Hematopoietic multipotent progenitor cell treated with erythropoietin and hydrocortisone succinate and interleukin-3 and kit ligand, for 8 days (in vitro differentiated cells): ENCODE data around the gene IL1RAPL2.
A peak's percentile ranks its signal among the peaks of the same experiment; 100 is the strongest.
"Not testable (repeated sequence)": the region's sequence is repeated elsewhere in the genome, so short reads cannot be mapped to it uniquely, and the experiment has no call there.

Source experiments
- DNase-seq: peaks from one replicate; pipeline ENCODE4 v3.0.0-alpha.2; 2015

IL1RAPL2 gene

DNA sequence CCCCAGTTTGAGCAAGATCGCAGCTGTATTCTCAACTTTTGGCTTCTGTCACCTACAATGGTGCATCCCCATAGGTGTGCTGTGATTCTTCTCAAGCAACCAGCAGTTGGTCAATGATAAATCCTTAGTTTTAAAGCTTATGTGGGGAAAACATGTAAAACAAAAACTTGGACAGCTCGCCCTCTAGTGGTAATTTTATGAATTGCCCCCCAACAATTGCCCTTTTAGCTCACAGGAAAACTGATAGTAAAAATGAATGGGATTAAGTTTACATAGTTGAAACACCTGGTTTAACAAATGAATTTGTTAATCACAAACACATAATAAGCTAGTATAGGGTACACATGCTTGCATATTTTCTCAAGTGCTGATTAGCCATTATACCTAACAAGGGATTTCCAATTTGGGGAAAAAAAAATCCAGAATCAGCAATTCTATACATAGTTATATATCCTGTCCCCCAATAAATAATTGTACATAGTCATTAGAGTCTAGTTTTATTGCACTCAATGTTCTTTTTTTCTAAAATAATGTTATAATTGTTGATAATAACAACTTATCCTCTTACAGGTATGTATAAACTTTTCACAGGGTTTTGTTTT lies 624.4 kb downstream of the IL1RAPL2 start:
- peak; percentile 6 for DNase-seq

- no peak for DNase-seq
Observed at GRCh38 chrX:105191878-105192277, 625.9 kb downstream of the IL1RAPL2 start.

GRCh38 chrX:105209406-105209805 lies 643.4 kb downstream of the IL1RAPL2 start:
- no peak for DNase-seq

DNA sequence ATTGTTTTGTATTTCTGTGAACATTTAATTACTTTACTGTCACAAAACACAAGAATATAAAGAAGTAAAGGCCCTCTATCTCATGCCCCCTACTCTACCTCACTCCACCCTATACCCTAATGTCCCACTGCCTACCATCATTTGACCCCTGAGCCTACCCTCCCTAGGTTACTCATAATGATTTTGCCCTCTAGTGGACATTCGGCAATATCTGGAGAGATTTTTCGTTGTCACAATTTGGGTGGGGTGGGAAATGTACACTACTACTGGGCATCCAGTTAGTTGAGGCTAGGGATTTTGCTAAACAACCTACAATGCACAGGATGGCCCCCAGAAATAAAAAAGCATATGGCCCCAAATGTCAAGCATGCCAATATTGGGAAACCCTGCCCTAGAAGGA lies 644.3 kb downstream of the IL1RAPL2 start:
- DNase-seq: no peak

DNA sequence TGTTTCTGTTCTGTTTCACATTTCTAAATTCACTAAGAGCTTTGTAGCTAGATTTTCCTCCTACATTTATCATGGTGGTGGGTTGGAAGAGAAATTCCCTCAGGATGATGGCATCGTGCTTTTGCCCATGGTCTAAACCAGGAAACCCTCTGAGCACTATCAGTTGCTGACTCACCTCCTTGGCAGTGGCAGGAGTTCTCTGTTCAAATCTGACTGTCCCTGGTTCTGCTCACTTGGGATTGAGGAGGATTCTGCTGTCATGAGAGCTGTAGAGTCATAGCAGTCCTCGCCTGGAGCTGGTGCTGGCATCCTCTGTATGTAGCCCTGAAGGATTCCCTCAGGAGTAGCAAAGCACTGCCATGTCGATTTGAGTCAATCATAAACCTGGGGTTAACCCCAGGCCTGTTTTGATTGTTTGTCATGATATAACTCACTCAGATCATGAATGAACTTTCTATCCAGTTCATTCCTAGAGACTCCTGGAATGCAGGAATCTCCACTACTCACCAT lies 645.1 kb downstream of the IL1RAPL2 start:
- no peak for DNase-seq

DNA sequence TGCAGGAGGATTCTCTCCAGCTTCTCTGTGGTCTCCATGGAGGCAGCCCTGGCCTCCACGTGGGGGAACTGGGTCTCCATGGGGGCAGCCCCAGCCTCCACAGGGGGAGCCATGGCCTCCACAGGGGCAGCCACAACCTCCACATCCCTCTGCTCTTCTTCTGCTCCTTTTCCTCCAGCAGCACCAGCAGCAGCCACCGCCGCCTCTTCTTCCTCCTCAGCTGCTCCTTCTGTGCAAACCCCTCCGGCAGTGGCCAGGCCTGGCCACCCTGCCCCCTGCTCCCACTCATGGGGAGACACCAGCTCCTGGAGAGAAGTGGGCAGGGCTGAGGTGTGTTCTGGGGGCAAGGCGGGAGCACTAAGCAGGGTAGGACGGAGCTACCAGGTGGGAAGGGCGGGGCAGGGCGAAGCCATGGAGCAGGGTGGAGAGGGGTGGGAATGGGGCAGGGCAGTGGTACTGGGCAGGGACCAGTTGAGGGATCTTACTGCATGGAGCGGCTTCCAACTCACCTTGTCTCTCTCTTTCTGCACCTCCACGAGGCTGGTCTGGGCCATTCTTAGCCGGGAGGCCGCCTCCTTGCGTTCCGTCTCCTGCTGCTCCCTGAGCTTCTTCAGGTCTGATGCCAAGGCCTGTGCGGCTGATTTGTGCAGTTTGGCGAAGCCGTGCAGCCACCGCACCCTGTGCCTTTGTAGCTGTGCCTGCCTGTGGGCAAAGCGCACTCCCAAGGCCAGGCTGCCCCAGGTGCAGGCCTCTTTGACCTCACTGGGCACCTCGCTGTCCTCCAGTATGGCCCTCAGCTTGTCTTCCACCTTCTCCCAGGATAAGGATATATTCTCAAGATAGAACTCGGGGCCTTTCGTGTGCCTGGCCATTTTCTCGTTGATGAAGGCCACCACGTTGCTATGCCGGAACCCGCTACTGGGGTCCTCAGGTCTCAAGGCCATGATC lies 653.7 kb downstream of the IL1RAPL2 start:
- no peak for DNase-seq

GRCh38 chrX:105220636-105221035 lies 654.6 kb downstream of the IL1RAPL2 start, which contains the start of gene TEX13A:
Gene TEX13A, minus strand, starts transcription at chrX:105220694. Its CDS starts 297 bp downstream, at chrX:105220397.
- no peak for DNase-seq

GRCh38 chrX:105221374-105221773 lies 655.4 kb downstream of the IL1RAPL2 start:
- DNase-seq: no peak

GRCh38 chrX:105226499-105226898 lies 660.5 kb downstream of the IL1RAPL2 start:
- no peak for DNase-seq

GRCh38 chrX:105228602-105229001 lies 662.6 kb downstream of the IL1RAPL2 start:
- no peak for DNase-seq

- DNase-seq: no peak
Observed at GRCh38 chrX:105229146-105229545, 663.1 kb downstream of the IL1RAPL2 start.

DNA sequence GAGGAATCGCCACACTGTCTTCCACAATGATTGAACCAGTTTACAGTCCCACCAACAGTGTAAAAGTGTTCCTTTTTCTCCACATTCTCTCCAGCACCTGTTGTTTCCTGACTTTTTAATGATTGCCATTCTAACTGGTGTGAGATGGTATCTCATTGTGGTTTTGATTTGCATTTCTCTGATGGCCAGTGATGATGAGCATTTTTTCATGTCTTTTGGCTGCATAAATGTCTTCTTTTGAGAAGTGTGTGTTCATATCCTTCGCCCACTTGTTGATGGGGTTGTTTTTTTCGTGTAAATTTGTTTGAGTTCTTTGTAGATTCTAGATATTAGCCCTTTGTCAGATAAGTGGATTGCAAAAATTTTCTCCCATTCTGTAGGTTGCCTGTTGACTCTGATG lies 671.4 kb downstream of the IL1RAPL2 start:
- DNase-seq: not testable (repeated sequence)

DNA sequence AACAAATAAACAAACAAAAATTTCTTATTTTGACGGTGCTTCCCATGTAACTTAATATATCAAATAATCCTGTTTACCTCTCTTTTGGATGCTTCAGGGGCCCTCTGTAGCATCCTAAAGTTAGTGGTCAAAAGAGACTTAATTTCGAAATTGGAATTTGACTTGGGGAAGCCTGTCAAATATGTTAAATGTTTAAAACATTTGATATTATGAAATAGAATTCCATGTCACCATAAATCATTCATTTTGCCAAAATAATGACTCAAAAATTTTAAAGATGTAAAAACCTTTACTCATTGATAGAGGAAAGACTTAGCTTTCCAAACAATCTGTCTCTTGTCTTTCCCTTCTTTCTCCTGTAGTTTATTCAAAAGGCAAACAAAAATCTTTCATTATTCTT lies 675.1 kb downstream of the IL1RAPL2 start:
- DNase-seq: no peak

DNA sequence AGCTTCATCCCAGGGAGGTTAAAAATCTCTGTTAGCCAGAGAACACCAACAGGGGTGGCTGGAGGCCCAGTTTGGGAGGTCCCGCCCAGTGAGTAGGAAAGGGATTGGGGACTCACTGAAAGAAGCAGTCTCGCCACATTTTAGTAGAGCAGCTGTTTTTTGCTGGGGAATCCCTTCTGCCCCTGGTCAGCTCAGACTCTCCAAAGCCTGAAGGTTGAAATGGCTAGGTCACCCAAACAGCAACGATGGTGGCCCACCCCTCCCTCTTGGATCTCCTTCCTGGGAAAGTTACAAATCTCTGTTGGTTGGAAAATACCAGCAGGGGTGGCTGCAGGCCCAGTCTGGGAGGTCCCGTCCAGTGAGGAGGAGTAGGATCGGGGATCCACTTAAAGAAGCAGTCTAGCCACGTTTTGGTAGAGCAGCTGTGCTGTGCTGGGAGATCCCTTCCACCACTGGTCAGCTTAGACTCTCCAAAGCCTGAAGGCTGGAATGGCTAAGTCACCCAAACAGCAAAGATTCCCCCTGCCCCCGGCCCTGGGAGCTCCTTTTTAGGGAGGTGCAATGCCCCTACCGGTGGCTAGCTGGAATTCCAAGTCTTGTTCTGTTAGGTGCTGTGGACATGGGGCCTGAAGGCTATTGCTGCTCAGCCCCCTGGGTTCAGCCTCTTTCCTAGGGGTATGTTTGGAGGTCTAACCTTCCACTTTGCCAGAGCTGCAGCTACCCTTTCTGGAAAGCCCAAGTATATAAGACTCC lies 694.5 kb downstream of the IL1RAPL2 start:
- no peak for DNase-seq

DNA sequence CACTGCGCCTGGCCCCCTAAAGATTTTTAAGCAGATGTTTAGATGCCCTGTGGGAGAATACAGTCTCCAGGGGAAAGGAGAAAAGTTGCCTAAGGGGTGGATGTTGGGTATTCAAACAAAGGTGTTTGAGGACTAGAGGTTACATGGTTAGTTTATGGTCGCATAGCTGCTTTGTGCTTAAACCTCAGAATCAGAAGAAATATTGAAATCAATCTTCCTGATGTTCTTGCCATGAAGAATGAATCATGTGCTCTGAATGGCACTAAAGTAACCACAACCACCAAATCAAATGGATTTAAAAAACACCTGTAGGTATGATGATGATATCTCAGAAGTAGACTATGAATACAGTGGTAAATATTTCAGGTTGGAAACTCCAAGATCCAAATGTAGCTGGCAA lies 697.2 kb downstream of the IL1RAPL2 start:
- no peak for DNase-seq

DNA sequence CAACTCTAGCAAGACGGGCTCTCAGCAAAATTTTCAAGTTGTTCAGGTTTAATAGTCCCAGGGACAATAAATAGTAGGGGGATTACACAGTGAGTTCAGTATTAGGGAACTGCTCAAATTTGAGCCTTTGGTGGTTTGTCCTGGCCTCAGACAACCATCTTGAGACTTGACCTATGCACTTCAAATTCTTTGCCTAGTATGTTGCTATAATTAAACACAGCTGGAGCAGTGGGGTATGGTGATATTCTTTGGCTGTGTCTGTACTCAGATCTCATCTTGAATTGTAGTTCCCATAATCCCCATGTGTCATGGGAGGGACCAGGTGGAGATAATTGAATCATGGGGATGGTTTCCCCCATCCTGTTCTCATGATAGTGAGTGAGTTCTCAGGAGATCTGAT lies 697.8 kb downstream of the IL1RAPL2 start:
- no peak for DNase-seq

DNA sequence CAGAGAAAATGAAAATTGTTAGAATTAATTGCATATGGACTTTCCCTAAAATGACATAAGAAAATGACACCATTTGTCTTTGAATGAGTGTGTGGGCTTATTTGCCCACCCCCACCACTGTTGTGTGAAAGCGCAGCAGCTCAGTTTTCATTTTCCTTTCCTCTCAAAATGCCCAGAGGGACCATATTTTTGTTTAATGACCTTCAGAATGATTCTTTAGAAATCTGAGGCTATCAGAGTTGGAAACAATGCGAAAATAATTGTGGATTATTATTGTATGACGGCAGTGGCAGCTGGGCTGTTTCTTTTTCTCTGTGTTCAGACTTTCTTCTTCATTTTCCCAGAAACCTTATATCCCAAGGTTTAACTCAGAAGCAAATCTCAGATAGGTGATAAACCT lies 699.1 kb downstream of the IL1RAPL2 start:
- DNase-seq: no peak

DNA sequence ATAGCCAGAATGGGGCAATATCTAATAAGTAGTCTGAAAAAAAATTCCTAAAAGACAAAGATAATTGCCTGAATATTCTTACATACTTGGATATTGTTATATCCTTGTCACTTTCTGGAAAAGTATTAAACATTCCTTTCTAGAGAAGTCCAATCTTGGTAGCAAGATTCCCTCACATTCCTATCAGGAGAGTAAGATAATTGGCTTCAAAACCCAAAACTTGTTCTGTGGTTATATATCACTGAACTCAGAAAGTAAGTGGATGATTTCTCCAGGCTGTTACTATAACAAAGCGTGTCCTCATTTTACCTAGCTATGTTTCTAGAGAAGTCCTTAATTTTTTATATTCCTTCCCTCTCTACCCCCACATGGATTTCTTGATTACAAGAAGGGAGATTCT lies 700.5 kb downstream of the IL1RAPL2 start:
- no peak for DNase-seq

GRCh38 chrX:105267167-105267566 lies 701.2 kb downstream of the IL1RAPL2 start:
- no peak for DNase-seq

GRCh38 chrX:105269386-105269785 lies 703.4 kb downstream of the IL1RAPL2 start:
- DNase-seq: no peak

DNA sequence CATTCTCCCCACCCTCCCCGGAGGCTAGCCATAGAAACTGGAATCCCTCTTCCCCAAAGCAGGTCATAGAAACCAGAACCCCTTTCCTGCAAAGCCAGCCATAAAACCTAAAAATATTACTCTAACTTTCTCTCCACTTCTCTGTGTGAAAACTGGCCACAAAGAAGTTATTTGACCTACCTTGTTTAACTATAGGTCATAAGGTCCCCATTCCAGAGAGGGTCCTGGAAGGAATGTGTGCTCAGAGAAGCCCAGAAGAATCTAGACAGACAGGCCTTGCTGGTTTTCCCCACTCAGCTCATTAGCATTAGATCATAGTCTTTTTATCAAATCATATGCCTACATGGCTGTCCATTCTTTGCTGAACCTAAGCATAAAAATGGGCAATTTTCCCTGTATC lies 707.3 kb downstream of the IL1RAPL2 start:
- no peak for DNase-seq

DNA sequence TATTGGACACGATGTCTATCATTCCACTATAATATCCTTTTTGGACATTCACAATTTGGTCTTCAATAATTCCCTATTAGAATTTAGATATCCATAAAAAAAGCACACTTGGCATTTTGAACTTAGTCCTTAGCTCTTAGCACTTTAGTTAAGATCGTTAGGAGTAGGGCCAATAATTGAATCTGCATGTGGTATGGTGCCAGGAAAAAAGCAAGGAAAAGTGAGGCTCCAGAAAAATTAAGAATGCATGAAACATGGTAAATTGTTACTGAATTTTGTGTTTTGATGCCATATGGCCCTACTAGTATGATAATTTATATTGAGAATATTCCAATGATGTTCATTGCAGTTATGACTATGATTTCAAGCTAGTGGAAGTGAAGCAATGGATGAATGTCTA lies 708.1 kb downstream of the IL1RAPL2 start:
- DNase-seq: no peak

GRCh38 chrX:105277132-105277531 lies 711.1 kb downstream of the IL1RAPL2 start:
- DNase-seq: no peak
